Stomach (tissue), 4 donors: ENCODE measurements around the gene LARGE1.

Experiments used
- EP300 ChIP-seq: sonication (generic); formaldehyde crosslinking; IDR thresholded peaks from one replicate; pipeline ENCODE4 v1.6.1; 2017; ENCODE audit warnings: antibody characterized with exemption
- POLR2A ChIP-seq, 4 donors: fragments of 450-650 bp; IDR thresholded peaks; one replicate each; pipeline ENCODE4 v1.6.1; 2016; ENCODE audit warnings: antibody characterized with exemption in 4 of 4, control low read depth in 2 of 4, mild to moderate bottlenecking in 1 of 4, moderate library complexity in 1 of 4
- POLR2AphosphoS5 ChIP-seq, 3 donors: sonication (generic); formaldehyde crosslinking; IDR thresholded peaks; one replicate each; pipeline ENCODE4 v1.6.1; 2016; ENCODE audit warnings: antibody characterized with exemption in 3 of 3
- TF ChIP-seq, protein P1 (sequence below), 7 experiments: fragments of 450-650 bp in 4 of 7; fragments of 200-600 bp in 3 of 7; sonication (generic) in 3 of 7; IDR thresholded peaks; one replicate each; pipeline ENCODE4 v1.5.1; 2016 to 2019; ENCODE audit warnings: antibody characterized with exemption in 7 of 7, control low read depth in 2 of 7, mild to moderate bottlenecking in 1 of 7

GRCh38 chr22:33402325-33402724 is 518.0 kb downstream of the LARGE1 start:
- TF ChIP-seq POLR2A (IDR thresholded peaks at IDR 0.05), result no peak
- TF ChIP-seq, protein P1, sequence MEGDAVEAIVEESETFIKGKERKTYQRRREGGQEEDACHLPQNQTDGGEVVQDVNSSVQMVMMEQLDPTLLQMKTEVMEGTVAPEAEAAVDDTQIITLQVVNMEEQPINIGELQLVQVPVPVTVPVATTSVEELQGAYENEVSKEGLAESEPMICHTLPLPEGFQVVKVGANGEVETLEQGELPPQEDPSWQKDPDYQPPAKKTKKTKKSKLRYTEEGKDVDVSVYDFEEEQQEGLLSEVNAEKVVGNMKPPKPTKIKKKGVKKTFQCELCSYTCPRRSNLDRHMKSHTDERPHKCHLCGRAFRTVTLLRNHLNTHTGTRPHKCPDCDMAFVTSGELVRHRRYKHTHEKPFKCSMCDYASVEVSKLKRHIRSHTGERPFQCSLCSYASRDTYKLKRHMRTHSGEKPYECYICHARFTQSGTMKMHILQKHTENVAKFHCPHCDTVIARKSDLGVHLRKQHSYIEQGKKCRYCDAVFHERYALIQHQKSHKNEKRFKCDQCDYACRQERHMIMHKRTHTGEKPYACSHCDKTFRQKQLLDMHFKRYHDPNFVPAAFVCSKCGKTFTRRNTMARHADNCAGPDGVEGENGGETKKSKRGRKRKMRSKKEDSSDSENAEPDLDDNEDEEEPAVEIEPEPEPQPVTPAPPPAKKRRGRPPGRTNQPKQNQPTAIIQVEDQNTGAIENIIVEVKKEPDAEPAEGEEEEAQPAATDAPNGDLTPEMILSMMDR (IDR thresholded peaks at IDR 0.05), result no peak
- TF ChIP-seq POLR2AphosphoS5 (IDR thresholded peaks at IDR 0.05), result no peak
- no peak for TF ChIP-seq EP300
